H9 (cell line): ENCODE data around the gene IL15RA. TPM values are rescaled to one million over a fixed set of nuclear protein-coding genes. Genes with fewer than 3 reads are reported as not detected.

ENCODE experiments used
- DNase-seq: peaks from one replicate; pipeline ENCODE4 v3.0.0-alpha.2; 2017
- H2AFZ ChIP-seq: one replicate; pipeline ENCODE4 v1.6.1; 2013; ENCODE audit warnings: mild to moderate bottlenecking, low read length, control low read depth, moderate library complexity
- H2AK5ac ChIP-seq: 2 replicates; pipeline ENCODE4 v1.6.1; 2013; ENCODE audit warnings: low read length, control low read depth, mixed read lengths; ENCODE audit not compliant: insufficient read length
- H2BK120ac ChIP-seq: one replicate; pipeline ENCODE4 v1.6.1; 2013; ENCODE audit warnings: low read depth, mild to moderate bottlenecking, low read length, control low read depth, inconsistent platforms; ENCODE audit not compliant: poor library complexity, severe bottlenecking
- H2BK12ac ChIP-seq: 2 replicates; pipeline ENCODE4 v1.6.1; 2013; ENCODE audit warnings: low read length, control low read depth, mixed read lengths, low read depth; ENCODE audit not compliant: insufficient read length
- H2BK15ac ChIP-seq: 2 replicates; pipeline ENCODE4 v1.6.1; 2013; ENCODE audit warnings: low read depth, low read length, control low read depth
- H2BK20ac ChIP-seq: one replicate; pipeline ENCODE4 v1.6.1; 2013; ENCODE audit warnings: low read depth, mild to moderate bottlenecking, low read length, control low read depth, inconsistent platforms; ENCODE audit not compliant: poor library complexity, severe bottlenecking
- H2BK5ac ChIP-seq: 2 replicates; pipeline ENCODE4 v1.6.1; 2013; ENCODE audit warnings: low read length, control low read depth, mixed read lengths; ENCODE audit not compliant: insufficient read length
- H3K14ac ChIP-seq: 2 replicates; pipeline ENCODE4 v1.6.1; 2013; ENCODE audit warnings: low read length, control low read depth; ENCODE audit not compliant: insufficient read depth
- H3K18ac ChIP-seq: 2 replicates; pipeline ENCODE4 v1.6.1; 2013; ENCODE audit warnings: low read depth, mild to moderate bottlenecking, mixed read lengths, low read length, control low read depth; ENCODE audit not compliant: insufficient read length
- H3K23ac ChIP-seq: 2 replicates; pipeline ENCODE4 v1.6.1; 2013; ENCODE audit warnings: low read length, control low read depth, mixed read lengths, low read depth; ENCODE audit not compliant: insufficient read length
- H3K23me2 ChIP-seq: 2 replicates; pipeline ENCODE4 v1.6.1; 2013; ENCODE audit warnings: low read depth, mild to moderate bottlenecking, mixed read lengths, low read length, control low read depth; ENCODE audit not compliant: insufficient read length, poor library complexity, severe bottlenecking
- H3K27ac ChIP-seq: 2 replicates; pipeline ENCODE4 v1.5.1; 2013; ENCODE audit warnings: low read length, control low read depth, mixed read lengths, low read depth; ENCODE audit not compliant: insufficient read length
- H3K27me3 ChIP-seq: 2 replicates; pipeline ENCODE4 v1.6.1; 2013; ENCODE audit warnings: low read length, control low read depth, inconsistent platforms; ENCODE audit not compliant: insufficient read depth
- H3K4ac ChIP-seq: 2 replicates; pipeline ENCODE4 v1.6.1; 2013; ENCODE audit warnings: low read depth, mild to moderate bottlenecking, control low read depth, inconsistent platforms, low read length, moderate library complexity
- H3K4me1 ChIP-seq: 2 replicates; pipeline ENCODE4 v1.6.1; 2013; ENCODE audit warnings: low read length, control low read depth, inconsistent platforms; ENCODE audit not compliant: insufficient read depth
- H3K4me2 ChIP-seq: 2 replicates; pipeline ENCODE4 v1.6.1; 2013; ENCODE audit warnings: low read length, control low read depth, mixed read lengths; ENCODE audit not compliant: insufficient read length, insufficient read depth
- H3K56ac ChIP-seq: 2 replicates; pipeline ENCODE4 v1.6.1; 2013; ENCODE audit warnings: low read depth, mild to moderate bottlenecking, mixed read lengths, low read length, control low read depth; ENCODE audit not compliant: insufficient read length
- H3K79me1 ChIP-seq: 2 replicates; pipeline ENCODE4 v1.6.1; 2013; ENCODE audit warnings: low read depth, mild to moderate bottlenecking, moderate library complexity, low read length, control low read depth, inconsistent platforms; ENCODE audit not compliant: insufficient read depth, poor library complexity, severe bottlenecking
- H3K79me2 ChIP-seq: 2 replicates; pipeline ENCODE4 v1.6.1; 2013; ENCODE audit warnings: low read length, control low read depth, inconsistent platforms; ENCODE audit not compliant: insufficient read depth
- H3K9ac ChIP-seq: 2 replicates; pipeline ENCODE4 v1.6.1; 2013; ENCODE audit warnings: low read length, control low read depth, mixed read lengths; ENCODE audit not compliant: insufficient read length; ENCODE audit errors: extremely low read depth
- H3K9me3 ChIP-seq: one replicate; pipeline ENCODE4 v1.6.1; 2013; ENCODE audit warnings: low read depth, low read length, inconsistent platforms; ENCODE audit not compliant: control insufficient read depth
- H3T11ph ChIP-seq: one replicate; pipeline ENCODE4 v1.6.1; 2013; ENCODE audit warnings: mild to moderate bottlenecking, low read length, control low read depth, inconsistent platforms
- H4K20me1 ChIP-seq: one replicate; pipeline ENCODE4 v1.6.1; 2013; ENCODE audit not compliant: control insufficient read depth, insufficient read length, insufficient read depth
- H4K5ac ChIP-seq: 2 replicates; pipeline ENCODE4 v1.6.1; 2013; ENCODE audit warnings: low read depth, mild to moderate bottlenecking, mixed read lengths, low read length, control low read depth; ENCODE audit not compliant: insufficient read length
- H4K8ac ChIP-seq: replicated peaks from 2 replicates; pipeline ENCODE4 v1.6.1; 2013; ENCODE audit warnings: low read length, control low read depth, mixed read lengths, low read depth; ENCODE audit not compliant: insufficient read length
- H4K91ac ChIP-seq: 2 replicates; pipeline ENCODE4 v1.6.1; 2013; ENCODE audit warnings: low read depth, mild to moderate bottlenecking, moderate library complexity, mixed read lengths, low read length, control low read depth; ENCODE audit not compliant: insufficient read length
- H3K27ac Mint-ChIP-seq, 3 experiments: 2 replicates in 2 of 3; 3 replicates in 1 of 3; pipeline ENCODE4 v1.8.0; 2020 to 2021; ENCODE audit warnings: mixed read lengths in 3 of 3, mild to moderate bottlenecking in 1 of 3, moderate library complexity in 1 of 3
- H3K27me3 Mint-ChIP-seq: 2 replicates; pipeline ENCODE4 v1.8.0; 2021; ENCODE audit warnings: low read depth, mild to moderate bottlenecking, moderate library complexity, mixed read lengths
- H3K36me3 Mint-ChIP-seq, 3 experiments: 2 replicates in 2 of 3; 3 replicates in 1 of 3; pipeline ENCODE4 v1.8.0; 2020 to 2021; ENCODE audit warnings: low read depth in 3 of 3, mixed read lengths in 3 of 3; ENCODE audit not compliant: insufficient read depth in 1 of 3
- H3K4me1 Mint-ChIP-seq, 2 experiments: 2 replicates each; pipeline ENCODE4 v1.8.0; 2020; ENCODE audit warnings: mixed read lengths in 2 of 2
- H3K4me3 Mint-ChIP-seq, 2 experiments: 2 replicates in 1 of 2; 3 replicates in 1 of 2; pipeline ENCODE4 v1.8.0; 2020 to 2021; ENCODE audit warnings: mild to moderate bottlenecking in 2 of 2, mixed read lengths in 2 of 2, moderate library complexity in 1 of 2
- H3K9me3 Mint-ChIP-seq, 2 experiments: 2 replicates in 1 of 2; 3 replicates in 1 of 2; pipeline ENCODE4 v1.8.0; 2020; ENCODE audit warnings: mild to moderate bottlenecking in 2 of 2, mixed read lengths in 2 of 2, moderate library complexity in 1 of 2
- WGBS: extraction: QIAGEN DNeasy Blood & Tissue Kit; methylation state at CpG from one replicate; pipeline ENCODE4 v1.1.7; 2013; ENCODE audit warnings: missing lambda C conversion rate, low lambda C conversion rate, mixed read lengths; ENCODE audit not compliant: insufficient read length; ENCODE audit errors: extremely low coverage; 5-methylcytosine and 5-hydroxymethylcytosine counted together
- total RNA-seq: library from RNA; stranded (reverse); gene quantifications from 2 replicates; pipeline ENCODE4 v1.2.1, GENCODE V29; 2021
- TF ChIP-seq, protein P1 (sequence below): fragments of 200-600 bp; sonication (generic); conservative IDR thresholded peaks from 3 replicates; pipeline ENCODE4 v1.8.0; 2021; ENCODE audit warnings: antibody characterized with exemption, mild to moderate bottlenecking

Gene IL15RA
- total RNA-seq, 1 experiment from 2014 or later: 0.31 TPM

- Mint-ChIP-seq H3K27ac (no peak overlapping the region), H3K4me3 (no peak overlapping the region), H3K36me3 (no peaks in the 10 kb centered on the region; a peak in 1 of 7 replicates), H3K27me3 (peaks cover 7% of the 10 kb centered on the region), H3K4me1 (no peaks in the 10 kb centered on the region), H3K9me3 (peaks cover 0 to 3% of the 10 kb centered on the region in 2 experiments; a peak in 1 of 5 replicates)
- H3K14ac ChIP-seq: no peak overlapping the region
- no peak overlapping the region for H3T11ph ChIP-seq
- H3K9ac ChIP-seq: no peak overlapping the region
- H4K20me1 ChIP-seq: no peaks in the 10 kb centered on the region
- H2BK15ac ChIP-seq: no peak overlapping the region
- H3K4ac ChIP-seq: no peak overlapping the region
- no peak overlapping the region for H4K91ac ChIP-seq
- no peak overlapping the region for H2AFZ ChIP-seq
- H2BK12ac ChIP-seq: no peak overlapping the region
- H2BK20ac ChIP-seq: no peak overlapping the region
- H3K79me2 ChIP-seq: no peaks in the 10 kb centered on the region
- H4K8ac ChIP-seq: no peak overlapping the region
- H4K5ac ChIP-seq: no peak overlapping the region
- no peak overlapping the region for H3K4me2 ChIP-seq
- no peak overlapping the region for H2AK5ac ChIP-seq
- no CpG with 5 or more reads among the region's 3 CpGs for WGBS
- H3K4me1 ChIP-seq: no peaks in the 10 kb centered on the region
- no peaks in the 10 kb centered on the region for H3K9me3 ChIP-seq
- TF ChIP-seq, protein P1, sequence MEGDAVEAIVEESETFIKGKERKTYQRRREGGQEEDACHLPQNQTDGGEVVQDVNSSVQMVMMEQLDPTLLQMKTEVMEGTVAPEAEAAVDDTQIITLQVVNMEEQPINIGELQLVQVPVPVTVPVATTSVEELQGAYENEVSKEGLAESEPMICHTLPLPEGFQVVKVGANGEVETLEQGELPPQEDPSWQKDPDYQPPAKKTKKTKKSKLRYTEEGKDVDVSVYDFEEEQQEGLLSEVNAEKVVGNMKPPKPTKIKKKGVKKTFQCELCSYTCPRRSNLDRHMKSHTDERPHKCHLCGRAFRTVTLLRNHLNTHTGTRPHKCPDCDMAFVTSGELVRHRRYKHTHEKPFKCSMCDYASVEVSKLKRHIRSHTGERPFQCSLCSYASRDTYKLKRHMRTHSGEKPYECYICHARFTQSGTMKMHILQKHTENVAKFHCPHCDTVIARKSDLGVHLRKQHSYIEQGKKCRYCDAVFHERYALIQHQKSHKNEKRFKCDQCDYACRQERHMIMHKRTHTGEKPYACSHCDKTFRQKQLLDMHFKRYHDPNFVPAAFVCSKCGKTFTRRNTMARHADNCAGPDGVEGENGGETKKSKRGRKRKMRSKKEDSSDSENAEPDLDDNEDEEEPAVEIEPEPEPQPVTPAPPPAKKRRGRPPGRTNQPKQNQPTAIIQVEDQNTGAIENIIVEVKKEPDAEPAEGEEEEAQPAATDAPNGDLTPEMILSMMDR: no peak
- no peaks in the 10 kb centered on the region for H3K27me3 ChIP-seq
- H3K18ac ChIP-seq: no peak overlapping the region
- H3K79me1 ChIP-seq: no peaks in the 10 kb centered on the region
- DNase-seq: no peak
- H3K27ac ChIP-seq: no peak overlapping the region
- H2BK120ac ChIP-seq: no peak overlapping the region
- no peak overlapping the region for H2BK5ac ChIP-seq
- no peak overlapping the region for H3K56ac ChIP-seq
- no peak overlapping the region for H3K23ac ChIP-seq
- H3K23me2 ChIP-seq: no peaks in the 10 kb centered on the region
Measured at GRCh38 chr10:6022660-6023059, 45.3 kb upstream of the IL15RA start.
